NCI-H82 treated with DMSO at 0.1 percent for 48 hours (cell line): Measurements from ENCODE around the gene CCDC116.
A peak's percentile ranks its signal among the peaks of the same experiment; 100 is the strongest.
"Not testable (repeated sequence)": the region's sequence is repeated elsewhere in the genome, so short reads cannot be mapped to it uniquely, and the experiment has no call there.

Experiments
- DNase-seq: peaks from one replicate; lab custom pipeline; 2025; ENCODE audit not compliant: unreplicated experiment; lab: John Stamatoyannopoulos, UW

The CCDC116 gene

GRCh38 chr22:21609556-21610157, 22.9 kb upstream of the CCDC116 start:
- not testable (repeated sequence) for DNase-seq

- DNase-seq: no peak
Measured at GRCh38 chr22:21611210-21611977, 21.2 kb upstream of the CCDC116 start.

GRCh38 chr22:21612858-21613257, 19.7 kb upstream of the CCDC116 start:
- DNase-seq: no peak

- no peak for DNase-seq
Measured at GRCh38 chr22:21613553-21614233, 18.9 kb upstream of the CCDC116 start.

- no peak for DNase-seq
Measured at GRCh38 chr22:21615731-21616130, 16.8 kb upstream of the CCDC116 start.

- DNase-seq: not testable (repeated sequence)
Measured at GRCh38 chr22:21617337-21617736, 15.2 kb upstream of the CCDC116 start.

- DNase-seq: no peak
Measured at GRCh38 chr22:21621025-21621424, 11.5 kb upstream of the CCDC116 start.

- DNase-seq: no peak
Measured at GRCh38 chr22:21622011-21622918, 10.3 kb upstream of the CCDC116 start.

- DNase-seq: no peak
Measured at GRCh38 chr22:21622919-21623647, 9.5 kb upstream of the CCDC116 start.

- DNase-seq: no peak
Measured at GRCh38 chr22:21623648-21623970, 9.0 kb upstream of the CCDC116 start.

GRCh38 chr22:21624120-21624879, 8.3 kb upstream of the CCDC116 start:
- no peak for DNase-seq

- no peak for DNase-seq
Measured at GRCh38 chr22:21624880-21625791, 7.4 kb upstream of the CCDC116 start.

GRCh38 chr22:21626073-21626734, 6.4 kb upstream of the CCDC116 start:
- DNase-seq: no peak

GRCh38 chr22:21626735-21627469, 5.7 kb upstream of the CCDC116 start:
- DNase-seq: no peak

- DNase-seq: no peak
Measured at GRCh38 chr22:21628386-21629254, 3.9 kb upstream of the CCDC116 start.

- DNase-seq: peak; percentile 72
Measured at GRCh38 chr22:21629255-21630149, 3.1 kb upstream of the CCDC116 start, which contains the start of gene YDJC. Gene YDJC (minus strand): TSS chr22:21630022. CDS start chr22:21630014, 8 bp downstream.
